ENCODE measurements around the gene SEZ6.

SEZ6 gene

DNA sequence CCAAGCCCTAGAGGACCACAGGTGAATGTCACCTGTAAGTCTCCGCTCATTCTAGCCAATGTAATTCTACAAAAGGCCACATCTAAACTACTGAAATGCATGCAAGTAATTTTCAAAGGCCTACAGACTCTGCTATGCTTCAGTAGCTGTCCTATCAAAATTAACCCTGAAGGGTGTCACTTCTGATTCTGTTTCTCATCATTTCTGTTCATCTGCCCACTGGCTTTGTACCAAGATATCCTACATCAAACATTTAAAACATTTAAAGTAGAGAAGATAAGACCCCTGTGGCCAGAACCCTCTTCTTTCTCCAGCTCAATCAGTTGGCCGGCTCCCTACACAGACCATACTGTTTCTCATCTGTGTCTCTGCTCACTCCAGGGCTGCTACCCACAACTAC lies 76.0 kb downstream of the SEZ6 start:
- in situ Hi-C loops (cut with HindIII; ENCODE audit: low pct_ligation_motif_present, low pct_unique_long_range_greater_than_20kb, low sequenced_read_pairs) = no loop called here
- DNase-seq = no peak

- in situ Hi-C loops (cut with HindIII; ENCODE audit: low pct_ligation_motif_present, low pct_unique_long_range_greater_than_20kb, low sequenced_read_pairs) = no loop called here
- peak; percentile 97 for DNase-seq
These were observed 77.8 kb downstream of the SEZ6 start for GRCh38 chr17:28928061-28928460.

DNA sequence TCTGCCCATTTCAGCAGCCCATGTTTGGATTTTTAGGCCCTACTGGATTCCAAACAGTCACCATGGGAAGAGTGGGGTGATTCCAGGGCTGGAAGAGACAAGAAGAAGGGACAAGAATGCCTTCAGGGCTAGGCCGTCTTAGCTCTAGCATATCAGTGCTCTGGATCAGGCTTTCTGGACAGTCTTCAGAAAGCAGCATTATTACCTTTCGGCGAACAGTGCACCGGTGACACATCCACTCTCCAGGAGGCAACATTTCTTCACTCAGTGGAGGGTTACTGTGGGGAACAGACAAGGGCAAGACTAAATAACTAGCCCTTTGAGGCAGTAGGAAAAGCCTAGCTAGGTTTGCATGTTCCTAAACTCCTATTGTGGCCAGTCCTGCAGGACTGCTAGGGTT lies 79.0 kb downstream of the SEZ6 start:
- in situ Hi-C loops (cut with HindIII; ENCODE audit: low pct_ligation_motif_present, low pct_unique_long_range_greater_than_20kb, low sequenced_read_pairs) = no loop called here
- DNase-seq = no peak

- in situ Hi-C loops (cut with HindIII; ENCODE audit: low pct_ligation_motif_present, low pct_unique_long_range_greater_than_20kb, low sequenced_read_pairs) = no loop called here
- DNase-seq = no peak
These were observed 79.5 kb downstream of the SEZ6 start for GRCh38 chr17:28926366-28926765.

GRCh38 chr17:28925912-28926365 lies 79.9 kb downstream of the SEZ6 start:
- in situ Hi-C loops (cut with HindIII; ENCODE audit: low pct_ligation_motif_present, low pct_unique_long_range_greater_than_20kb, low sequenced_read_pairs) = no loop called here
- no peak for DNase-seq

DNA sequence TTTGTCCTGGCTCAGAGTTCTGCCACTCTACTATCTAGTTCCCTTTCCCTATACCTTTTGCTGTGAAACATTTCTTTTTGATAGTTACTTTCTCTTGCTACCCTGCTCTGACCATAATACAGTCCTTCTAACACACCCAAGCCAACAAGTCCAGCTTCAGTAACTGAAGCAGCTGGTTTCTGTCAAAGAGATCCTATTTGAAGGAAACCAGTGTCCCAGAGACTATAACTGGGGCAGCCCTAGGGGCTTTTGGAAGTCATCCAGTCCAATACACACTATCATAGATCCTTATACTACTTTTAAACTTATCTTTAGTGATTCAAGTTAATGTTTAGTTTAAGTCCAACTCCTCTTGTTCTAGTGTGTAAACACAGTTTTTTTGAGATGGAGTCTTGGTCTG lies 85.6 kb downstream of the SEZ6 start:
- in situ Hi-C loops (cut with HindIII; ENCODE audit: low pct_ligation_motif_present, low pct_unique_long_range_greater_than_20kb, low sequenced_read_pairs) = no loop called here
- DNase-seq = no peak

DNA sequence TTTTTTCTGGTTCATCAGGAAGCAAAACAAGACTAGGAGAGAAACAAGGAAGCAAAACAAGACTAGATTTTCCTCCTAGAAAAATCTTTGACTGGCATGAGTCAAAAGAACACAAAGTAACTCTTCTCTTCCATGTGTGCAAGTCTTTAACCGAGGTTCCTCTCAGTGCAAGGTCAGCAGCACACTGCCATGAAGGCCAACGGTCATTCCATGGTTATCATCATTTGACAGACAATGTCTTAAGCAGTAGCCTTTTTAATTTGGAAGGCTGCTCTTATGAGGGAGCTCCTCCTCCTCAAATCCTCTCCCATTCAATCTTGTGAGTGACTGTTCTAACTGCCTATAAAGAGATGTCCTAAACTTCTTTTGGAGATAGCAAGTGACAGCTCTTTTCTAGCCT lies 87.5 kb downstream of the SEZ6 start:
- no peak for DNase-seq
- in situ Hi-C loops (cut with HindIII; ENCODE audit: low pct_ligation_motif_present, low pct_unique_long_range_greater_than_20kb, low sequenced_read_pairs) = no loop called here

GRCh38 chr17:28917465-28917864 lies 88.4 kb downstream of the SEZ6 start:
- in situ Hi-C loops (cut with HindIII; ENCODE audit: low pct_ligation_motif_present, low pct_unique_long_range_greater_than_20kb, low sequenced_read_pairs) = no loop called here
- no peak for DNase-seq

- in situ Hi-C loops (cut with HindIII; ENCODE audit: low pct_ligation_motif_present, low pct_unique_long_range_greater_than_20kb, low sequenced_read_pairs) = no loop called here
- DNase-seq = no peak
These were observed 88.8 kb downstream of the SEZ6 start for GRCh38 chr17:28917029-28917428.

- peak; percentile 49 for DNase-seq
- in situ Hi-C loops (cut with HindIII; ENCODE audit: low pct_ligation_motif_present, low pct_unique_long_range_greater_than_20kb, low sequenced_read_pairs) = no loop called here
These were observed 89.4 kb downstream of the SEZ6 start for GRCh38 chr17:28916302-28916934.

- in situ Hi-C loops (cut with HindIII; ENCODE audit: low pct_ligation_motif_present, low pct_unique_long_range_greater_than_20kb, low sequenced_read_pairs) = no loop called here
- DNase-seq = no peak
These were observed 92.9 kb downstream of the SEZ6 start for GRCh38 chr17:28912938-28913333.

DNA sequence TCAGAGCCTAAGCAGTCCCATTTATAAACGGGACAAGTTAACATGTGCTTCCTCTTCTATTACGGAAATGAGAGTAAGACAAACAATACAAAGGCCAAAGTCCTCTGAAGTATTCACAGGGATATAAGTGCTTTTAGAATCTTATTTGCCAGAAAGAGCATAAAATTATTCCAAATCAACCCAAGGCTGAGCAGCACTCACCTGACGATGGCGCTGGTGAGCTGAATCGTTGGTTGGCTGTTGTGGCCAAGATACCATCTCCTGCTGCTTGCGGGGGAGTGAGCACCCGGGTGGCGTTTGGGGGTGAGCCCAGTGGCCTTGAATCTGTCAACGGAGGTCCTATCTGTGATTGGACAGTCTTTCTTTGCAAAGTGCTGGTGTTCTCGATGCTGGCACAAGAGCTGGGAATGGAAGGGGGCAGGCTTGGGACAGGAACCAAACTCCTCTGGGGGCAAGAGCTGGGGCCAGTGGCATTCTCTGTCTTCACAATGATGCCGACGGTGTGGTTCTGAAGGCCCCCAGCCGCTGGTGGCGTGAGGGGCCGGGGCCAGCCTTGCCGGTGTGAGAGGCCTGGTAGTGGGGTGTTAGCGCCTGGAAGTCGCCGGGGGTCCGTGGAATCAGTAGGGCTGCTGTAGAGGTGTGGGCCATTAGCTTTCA lies 93.4 kb downstream of the SEZ6 start:
- no peak for DNase-seq
- in situ Hi-C loops (cut with HindIII; ENCODE audit: low pct_ligation_motif_present, low pct_unique_long_range_greater_than_20kb, low sequenced_read_pairs) = no loop called here

GRCh38 chr17:28911411-28912045 lies 94.3 kb downstream of the SEZ6 start:
- no peak for DNase-seq
- in situ Hi-C loops (cut with HindIII; ENCODE audit: low pct_ligation_motif_present, low pct_unique_long_range_greater_than_20kb, low sequenced_read_pairs) = no loop called here

- DNase-seq = no peak
- in situ Hi-C loops (cut with HindIII; ENCODE audit: low pct_ligation_motif_present, low pct_unique_long_range_greater_than_20kb, low sequenced_read_pairs) = no loop called here
These were observed 95.3 kb downstream of the SEZ6 start for GRCh38 chr17:28910534-28910933.

GRCh38 chr17:28908640-28909167 lies 97.1 kb downstream of the SEZ6 start:
- in situ Hi-C loops (cut with HindIII; ENCODE audit: low pct_ligation_motif_present, low pct_unique_long_range_greater_than_20kb, low sequenced_read_pairs) = no loop called here
- no peak for DNase-seq

- no peak for DNase-seq
- in situ Hi-C loops (cut with HindIII; ENCODE audit: low pct_ligation_motif_present, low pct_unique_long_range_greater_than_20kb, low sequenced_read_pairs) = no loop called here
These were observed 97.9 kb downstream of the SEZ6 start for GRCh38 chr17:28907709-28908475.

DNA sequence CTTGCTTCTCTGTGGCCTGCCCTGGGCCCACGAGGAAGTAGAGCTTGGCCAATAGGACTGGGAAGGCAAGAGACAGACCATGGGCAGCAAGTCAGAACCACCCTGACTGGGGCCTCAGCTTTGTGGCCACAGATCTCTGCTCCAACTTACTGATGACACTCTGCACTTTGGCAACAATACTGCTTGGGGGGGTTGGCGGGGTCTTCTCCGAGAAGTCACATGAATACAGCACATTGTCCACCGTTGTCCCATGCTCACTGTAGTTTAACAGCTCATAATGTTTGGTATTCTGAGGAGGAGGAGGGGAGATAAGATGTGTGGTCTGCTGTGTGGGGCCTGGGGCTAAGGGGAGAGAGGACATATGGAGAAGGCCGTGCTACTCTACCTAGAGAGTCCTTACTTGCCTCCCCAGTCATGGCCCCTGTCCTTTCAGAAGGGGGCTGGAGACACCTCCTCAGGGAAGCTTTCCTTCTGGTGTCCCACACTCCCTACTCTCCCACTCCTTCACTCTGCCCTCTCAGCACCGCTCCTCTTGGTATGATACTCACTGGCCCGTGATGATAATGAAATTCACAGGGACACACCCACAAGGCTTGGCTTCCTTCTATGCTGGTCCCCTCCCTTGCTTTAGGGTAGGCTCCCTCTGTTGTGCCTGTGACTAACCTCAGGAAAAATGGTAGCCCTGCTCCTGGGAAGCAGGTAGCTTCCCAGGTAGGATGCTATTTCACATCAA lies 99.0 kb downstream of the SEZ6 start:
- no peak for DNase-seq
- in situ Hi-C loops (cut with HindIII; ENCODE audit: low pct_ligation_motif_present, low pct_unique_long_range_greater_than_20kb, low sequenced_read_pairs) = no loop called here

DNA sequence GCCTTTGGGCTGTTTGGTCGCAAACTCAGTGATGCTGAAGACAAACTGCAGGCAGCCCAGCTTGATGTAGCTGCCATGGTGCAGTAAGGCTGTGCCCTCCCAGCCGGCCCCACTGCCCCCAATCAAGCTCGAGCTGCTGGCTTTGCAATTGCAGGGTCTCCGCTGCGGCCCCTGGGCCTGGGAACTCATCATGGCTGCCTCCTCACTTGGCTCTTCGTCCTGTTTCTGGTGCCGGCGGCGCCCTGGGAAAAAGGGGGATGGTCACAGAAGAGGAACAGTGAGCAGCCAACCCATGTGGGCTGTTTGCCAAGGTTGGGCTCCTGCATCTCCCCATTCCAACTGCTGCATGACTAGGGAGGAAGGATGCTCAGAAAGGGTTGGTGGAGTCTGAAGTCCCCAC lies 99.6 kb downstream of the SEZ6 start:
- in situ Hi-C loops (cut with HindIII; ENCODE audit: low pct_ligation_motif_present, low pct_unique_long_range_greater_than_20kb, low sequenced_read_pairs) = no loop called here

More for the DNA sequence above, 99.6 kb downstream of the SEZ6 start:
- DNase-seq = no peak
